Measurements from ENCODE around the gene USP40. TPM values are rescaled to one million over a fixed set of nuclear protein-coding genes. Genes with fewer than 3 reads are reported as not detected.

Gene USP40
- total RNA-seq, 1 experiment from 2014 or later: 127 TPM

DNA sequence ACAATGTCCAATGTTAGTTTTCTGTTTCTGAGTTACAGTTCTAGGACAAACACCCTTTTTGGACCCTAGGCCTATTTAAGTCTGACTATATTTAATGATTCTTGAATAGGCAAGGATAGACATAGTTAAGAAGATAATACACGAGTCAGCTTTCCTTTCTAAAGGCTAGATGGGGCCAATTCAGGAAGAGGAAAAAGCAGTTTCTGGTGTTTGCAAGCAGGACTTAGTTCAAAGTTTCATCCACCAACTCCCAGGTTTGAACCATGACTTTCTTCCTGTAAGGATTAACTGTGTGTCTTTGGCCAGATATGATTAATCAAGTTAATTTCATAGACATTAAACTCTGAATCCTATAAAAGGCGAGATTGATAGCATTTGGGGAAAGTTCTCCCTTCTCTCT lies 66.7 kb downstream of the USP40 start:
- Histone ChIP-seq H3K9me2 (ENCODE audit: insufficient read depth) (no peaks in the 10 kb centered on the region), H4K20me1 (ENCODE audit: insufficient read depth) (no peaks in the 10 kb centered on the region), H3K4me1 (replicated peaks; ENCODE audit: insufficient read depth) (peaks cover 13% of the 10 kb centered on the region), H3K36me3 (ENCODE audit: low read depth) (peaks cover 61% of the 10 kb centered on the region), H3K4me2 (no peak overlapping the region), H3K9me3 (ENCODE audit: insufficient read depth, low read depth) (peaks cover 18% of the 10 kb centered on the region), H3K4me3 (no peak overlapping the region), H3K27me3 (ENCODE audit: insufficient read depth, low read depth) (no peaks in the 10 kb centered on the region), H3K27ac (no peak overlapping the region), H3F3A (ENCODE audit: insufficient read depth, low read depth) (peaks cover 10% of the 10 kb centered on the region; the same call in 1 of the 2 replicates), H2AFZ (no peak overlapping the region), H3K79me2 (ENCODE audit: low read depth) (no peaks in the 10 kb centered on the region)
- no peak for TF ChIP-seq EZH2 (IDR thresholded peaks at IDR 0.05; ENCODE audit: low read depth)
- TF ChIP-seq CTCF (conservative IDR thresholded peaks at IDR 0.05): no peak
- no peak for DNase-seq
- no TSS peak for BruUV-seq (replicated peaks)
- ChIA-PET CTCF (no interaction called here), POLR2A (ENCODE audit: unreplicated experiment) (no interaction called here)
- intact Hi-C loops (cut with micrococcal nuclease; ENCODE audit: unreplicated experiment): no loop called here

DNA sequence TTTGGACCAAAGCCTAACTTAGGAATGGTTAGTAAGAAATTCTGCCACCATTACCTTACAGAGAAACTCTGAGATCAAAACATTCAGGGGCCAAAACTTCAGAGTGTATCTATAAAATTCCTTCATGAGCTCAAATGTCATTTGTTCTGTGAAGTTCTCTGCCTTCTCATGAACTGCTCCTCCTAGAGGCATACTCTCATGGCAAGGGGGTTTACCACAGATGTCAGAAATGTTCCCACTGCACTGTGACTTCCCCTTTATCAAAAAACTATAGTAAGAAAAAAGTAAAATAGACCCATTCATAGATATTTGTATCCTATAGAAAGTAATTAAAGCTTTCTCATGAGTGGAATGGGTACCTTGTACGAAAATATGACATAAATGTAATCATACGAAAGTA lies 68.5 kb downstream of the USP40 start:
- intact Hi-C loops (cut with micrococcal nuclease; ENCODE audit: unreplicated experiment): no loop called here
- Histone ChIP-seq H3K4me1 (replicated peaks; ENCODE audit: insufficient read depth) (peaks cover 13% of the 10 kb centered on the region), H3K79me2 (ENCODE audit: low read depth) (no peaks in the 10 kb centered on the region), H3K4me2 (no peak overlapping the region), H3K36me3 (ENCODE audit: low read depth) (peaks cover 58% of the 10 kb centered on the region), H3F3A (ENCODE audit: insufficient read depth, low read depth) (peaks cover 10% of the 10 kb centered on the region; the same call in 1 of the 2 replicates), H4K20me1 (ENCODE audit: insufficient read depth) (no peaks in the 10 kb centered on the region), H3K27me3 (ENCODE audit: insufficient read depth, low read depth) (no peaks in the 10 kb centered on the region), H3K27ac (no peak overlapping the region), H3K9me3 (ENCODE audit: insufficient read depth, low read depth) (peaks cover 7% of the 10 kb centered on the region), H2AFZ (no peak overlapping the region), H3K9me2 (ENCODE audit: insufficient read depth) (no peaks in the 10 kb centered on the region), H3K4me3 (no peak overlapping the region)
- BruUV-seq (replicated peaks): no TSS peak
- no peak for TF ChIP-seq EZH2 (IDR thresholded peaks at IDR 0.05; ENCODE audit: low read depth)
- TF ChIP-seq CTCF (conservative IDR thresholded peaks at IDR 0.05): no peak
- DNase-seq: no peak
- ChIA-PET POLR2A (ENCODE audit: unreplicated experiment) (interaction anchor here (0.5 to 0.6 kb wide), 2 partner anchors 60 to 68 kb away, joined by 3 to 14 read pairs; no protein-coding TSS in a partner anchor), CTCF (no interaction called here)

DNA sequence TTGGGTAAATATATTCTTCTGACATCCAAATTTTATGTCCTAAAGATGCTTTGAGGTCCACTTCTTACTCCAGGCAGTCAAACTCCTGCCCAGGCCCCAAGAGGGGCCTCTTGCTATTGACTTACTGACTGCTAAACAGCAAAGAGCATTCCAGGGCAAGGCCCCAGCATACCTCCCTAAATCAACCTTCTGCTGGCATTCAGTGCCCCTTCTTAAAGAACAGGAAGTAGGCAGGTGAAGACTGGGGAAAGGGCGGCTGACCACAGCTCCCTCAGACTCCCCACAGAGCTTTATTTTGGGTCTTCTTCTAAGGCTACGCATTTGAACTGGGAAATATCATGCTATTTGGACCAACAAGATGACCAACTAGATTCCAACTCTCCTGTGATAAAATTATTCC lies 68.9 kb downstream of the USP40 start:
- ChIA-PET CTCF (no interaction called here), POLR2A (ENCODE audit: unreplicated experiment) (interaction anchor here (0.6 kb wide), 1 partner anchor 60 kb away, joined by 3 read pairs; no protein-coding TSS in a partner anchor)
- Histone ChIP-seq H3K4me3 (no peak overlapping the region), H3K27ac (no peak overlapping the region), H3K9me3 (ENCODE audit: insufficient read depth, low read depth) (peaks cover 4% of the 10 kb centered on the region; the same call in 1 of the 2 replicates), H3K9me2 (ENCODE audit: insufficient read depth) (no peaks in the 10 kb centered on the region), H2AFZ (no peak overlapping the region), H3F3A (ENCODE audit: insufficient read depth, low read depth) (peaks cover 10% of the 10 kb centered on the region), H3K4me1 (replicated peaks; ENCODE audit: insufficient read depth) (peaks cover 13% of the 10 kb centered on the region), H3K36me3 (ENCODE audit: low read depth) (peaks cover 55% of the 10 kb centered on the region), H3K4me2 (no peak overlapping the region), H4K20me1 (ENCODE audit: insufficient read depth) (no peaks in the 10 kb centered on the region), H3K79me2 (ENCODE audit: low read depth) (no peaks in the 10 kb centered on the region), H3K27me3 (ENCODE audit: insufficient read depth, low read depth) (no peaks in the 10 kb centered on the region)
- no peak for DNase-seq
- TF ChIP-seq CTCF (conservative IDR thresholded peaks at IDR 0.05): no peak
- TF ChIP-seq EZH2 (IDR thresholded peaks at IDR 0.05; ENCODE audit: low read depth): no peak
- intact Hi-C loops (cut with micrococcal nuclease; ENCODE audit: unreplicated experiment): no loop called here
- BruUV-seq (replicated peaks): no TSS peak

All from PC-9 (cell line).